Stimulated activated CD4-positive, alpha-beta T cell treated with anti-CD3 and anti-CD28 coated beads, Interleukin-2, amount 100 ng/mL, for 48 hours (primary cell): ENCODE data around the gene TOR1B.

Experiments used
- DNase-seq, 2 donors: peaks; one replicate each; pipeline ENCODE4 v3.0.0-alpha.2; 2020

Gene TOR1B

DNA sequence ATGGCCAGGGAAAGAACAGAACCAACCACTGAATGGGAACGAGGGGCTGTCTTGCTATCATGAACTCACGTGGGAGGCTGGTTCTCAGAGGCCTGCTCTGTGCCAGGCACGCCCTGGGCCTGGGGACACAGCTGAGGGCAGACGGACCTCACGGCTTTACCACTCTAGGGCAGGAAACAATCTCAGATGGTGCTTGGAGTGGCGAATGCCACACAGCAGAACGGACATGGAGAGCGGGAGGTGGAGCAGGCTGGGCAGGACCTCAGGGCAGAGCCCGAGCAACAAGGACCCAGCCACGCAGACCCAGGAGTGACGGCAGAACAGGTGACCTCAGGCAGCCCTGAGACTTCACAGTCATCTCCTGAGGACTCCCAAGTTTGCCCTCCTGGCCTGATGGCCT is 12.3 kb downstream of the TOR1B start:
- DNase-seq: no peak

- DNase-seq: no peak
These were observed 13.8 kb downstream of the TOR1B start for GRCh38 chr9:129816501-129817435.

- DNase-seq: no peak
These were observed 20.0 kb downstream of the TOR1B start for GRCh38 chr9:129822898-129823541.

GRCh38 chr9:129823542-129823934 is 20.6 kb downstream of the TOR1B start:
- no peak for DNase-seq

GRCh38 chr9:129823935-129824601 is 21.1 kb downstream of the TOR1B start, which contains the start of gene TOR1A:
TSS of gene TOR1A (minus strand) at chr9:129824136. CDS start at chr9:129824085, 51 bp downstream.
- peak; percentile 89 to 92 for DNase-seq

GRCh38 chr9:129826344-129826743 is 23.4 kb downstream of the TOR1B start:
- DNase-seq: no peak

- no peak for DNase-seq
These were observed 23.8 kb downstream of the TOR1B start for GRCh38 chr9:129826759-129827158.

GRCh38 chr9:129828051-129828450 is 25.1 kb downstream of the TOR1B start:
- DNase-seq: no peak

DNA sequence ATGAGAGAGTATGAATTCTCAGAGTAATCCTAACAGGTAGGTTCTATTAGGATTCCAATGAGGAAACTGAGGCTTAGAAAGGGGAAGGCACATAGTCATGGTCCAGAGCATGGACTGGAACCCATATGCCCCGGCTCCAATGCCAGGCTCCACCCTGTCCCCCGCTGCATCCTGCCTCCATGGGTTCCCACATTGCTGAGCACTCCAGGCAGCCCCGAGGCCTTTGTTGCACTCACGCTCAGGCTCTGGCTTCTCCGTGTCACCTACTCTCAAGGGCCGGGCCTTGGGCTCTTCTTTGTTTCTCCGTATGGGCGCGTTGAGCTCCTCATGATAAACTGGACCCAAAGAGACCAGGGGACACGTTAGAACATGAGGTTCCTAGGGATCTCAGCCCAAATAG is 26.0 kb downstream of the TOR1B start:
- DNase-seq: no peak

DNA sequence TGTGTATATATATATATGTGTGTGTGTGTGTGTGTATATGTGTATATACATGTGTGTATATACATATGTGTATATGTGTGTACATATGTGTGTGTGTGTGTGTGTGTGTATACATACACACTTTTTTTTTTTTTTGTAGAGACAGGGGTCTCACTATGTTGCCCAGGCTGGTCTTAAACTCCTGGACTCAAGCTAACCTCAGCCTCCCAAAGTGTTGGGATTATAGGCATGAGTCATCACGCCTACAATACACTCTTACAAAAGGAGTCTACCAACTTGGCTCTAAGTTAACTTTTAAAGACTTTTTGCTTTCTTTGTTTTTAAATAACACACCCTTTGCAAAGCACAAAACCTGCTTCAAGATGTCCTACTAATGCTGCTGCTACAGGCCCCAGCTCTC is 30.0 kb downstream of the TOR1B start:
- DNase-seq: no peak

DNA sequence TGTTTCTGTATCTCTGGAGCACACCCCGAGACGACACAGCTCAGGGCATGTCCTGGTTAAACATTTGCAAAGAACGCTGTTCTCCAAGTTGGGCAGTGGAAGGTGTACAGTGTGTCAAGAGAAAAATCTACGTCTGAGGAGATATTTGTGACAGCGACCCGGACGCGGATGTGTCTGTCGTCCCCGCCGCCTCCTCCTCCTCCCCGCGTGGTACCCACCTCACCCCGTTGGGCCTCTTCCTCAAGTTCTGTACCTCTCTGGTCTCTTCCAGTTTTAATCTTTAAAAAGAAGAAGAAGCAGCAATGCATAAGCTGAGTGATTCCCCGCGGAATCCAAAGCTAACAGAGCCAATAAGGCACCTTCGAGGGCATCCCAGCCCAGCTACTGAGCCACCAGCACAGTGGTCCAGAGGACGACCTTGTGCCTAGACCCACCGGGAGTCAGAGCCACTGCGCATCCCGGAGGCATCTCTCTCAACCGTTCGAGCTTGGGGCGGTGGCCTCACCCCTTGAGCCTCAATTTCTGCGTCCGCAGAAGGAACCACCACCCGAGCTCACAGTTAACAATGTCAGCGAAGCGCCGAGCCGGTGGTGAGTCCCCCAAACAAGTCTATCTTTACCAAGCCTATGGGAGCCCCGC is 31.6 kb downstream of the TOR1B start:
- DNase-seq: peak in 1 of 2 donors; percentile 28

- DNase-seq: peak; percentile 96 to 98
These were observed 32.3 kb downstream of the TOR1B start, which contains the start of the genes C9orf78 and USP20 for GRCh38 chr9:129835128-129835859. TSS of gene C9orf78 (minus strand) at chr9:129835275. CDS start at chr9:129835221, 54 bp downstream. TSS of gene USP20 (plus strand) at chr9:129835458. CDS start at chr9:129852556, 17,098 bp downstream.

DNA sequence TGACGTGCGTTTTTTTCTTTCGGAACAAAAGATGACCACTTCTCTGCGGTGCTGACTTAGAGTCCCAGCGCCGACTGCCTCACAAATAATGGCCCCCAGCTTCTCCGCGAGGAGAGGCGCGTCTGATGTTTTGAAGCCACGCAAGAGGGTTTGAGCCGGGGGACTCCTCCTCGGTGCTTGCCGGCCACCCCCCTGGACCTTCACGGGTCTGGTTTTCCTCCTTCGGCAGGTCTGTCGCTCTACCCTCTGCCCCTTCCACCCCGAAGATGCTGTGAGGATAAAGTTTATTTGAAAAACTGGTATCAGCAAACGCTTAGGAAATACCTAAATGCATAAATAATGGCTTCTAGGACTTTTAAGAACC is 32.9 kb downstream of the TOR1B start:
- no peak for DNase-seq

GRCh38 chr9:129836311-129837007 is 33.5 kb downstream of the TOR1B start:
- DNase-seq: no peak

GRCh38 chr9:129838707-129839259 is 35.8 kb downstream of the TOR1B start:
- DNase-seq: peak in 1 of 2 donors; percentile 32

DNA sequence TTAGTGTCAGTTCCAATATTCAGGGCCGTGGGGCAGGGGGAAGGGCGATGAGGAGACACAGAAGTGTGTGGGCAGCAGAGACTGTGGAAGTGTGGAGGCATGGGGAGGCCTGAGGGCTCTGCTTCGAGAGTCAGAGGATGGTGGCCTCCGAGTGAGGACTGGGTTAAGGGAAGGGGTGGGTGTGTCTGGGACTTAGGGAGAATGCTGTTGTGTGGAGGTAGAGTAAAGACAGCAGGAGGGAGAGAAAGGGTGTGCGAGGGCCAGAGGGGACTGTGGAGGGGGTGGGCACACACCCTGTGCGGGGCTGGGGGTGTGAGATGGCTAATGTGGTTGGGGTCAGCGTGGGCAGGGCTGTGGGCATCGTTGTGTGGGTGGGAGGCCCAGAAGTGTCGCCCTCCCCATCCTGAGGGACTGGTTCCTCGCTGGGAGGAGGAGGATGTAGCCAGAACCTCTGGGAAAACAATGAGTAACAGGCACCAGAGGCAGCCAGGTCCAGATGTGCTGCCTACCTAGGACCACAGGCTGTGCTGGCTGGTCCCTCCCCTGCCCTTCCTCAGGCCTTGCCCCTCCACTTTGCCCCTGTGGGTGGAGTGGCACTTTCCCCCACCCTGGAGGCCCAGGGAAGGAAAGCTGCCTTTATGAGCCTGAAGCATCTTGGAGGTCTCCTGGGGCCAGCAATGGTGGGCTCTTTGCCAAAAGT is 36.5 kb downstream of the TOR1B start:
- no peak for DNase-seq

DNA sequence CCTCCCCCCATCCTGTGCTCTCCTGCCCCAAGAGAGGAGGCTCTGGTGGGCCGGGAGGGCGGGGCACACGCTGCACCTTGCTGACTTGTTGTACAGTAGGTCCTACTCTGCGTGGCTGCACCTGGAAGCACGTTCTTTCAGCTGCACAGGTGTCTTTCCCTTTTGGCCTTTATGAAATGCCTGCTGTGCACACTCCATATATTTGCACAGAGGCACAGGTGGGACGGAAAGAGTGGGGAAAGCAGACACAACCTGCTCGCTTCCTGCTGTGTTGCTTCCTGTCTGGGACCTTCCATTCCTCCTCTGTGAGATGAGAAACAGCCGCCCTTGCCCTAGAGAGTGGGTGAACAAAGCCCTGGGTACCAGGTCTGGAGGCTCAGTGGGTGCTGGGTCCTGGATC is 37.0 kb downstream of the TOR1B start:
- no peak for DNase-seq

- no peak for DNase-seq
These were observed 38.1 kb downstream of the TOR1B start for GRCh38 chr9:129841071-129841470.

DNA sequence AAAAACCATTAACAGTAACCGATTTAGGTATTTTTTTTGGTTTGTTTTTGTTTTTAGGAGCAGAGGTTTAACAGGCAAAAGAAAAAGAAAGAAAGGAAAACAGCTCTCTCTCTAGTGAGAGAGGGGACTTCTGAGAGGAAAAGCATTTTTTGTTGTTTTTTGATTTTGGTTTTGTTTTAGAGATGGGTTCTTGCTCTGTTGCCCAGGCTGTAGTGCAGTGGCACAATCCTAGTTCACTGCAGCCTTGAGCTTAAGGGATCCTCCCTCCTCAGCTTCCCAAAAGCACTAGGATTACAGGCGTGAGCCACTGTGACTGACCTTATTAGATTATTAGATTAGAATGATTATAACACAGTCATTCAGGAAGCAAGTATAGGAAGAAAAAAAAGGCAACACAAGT is 42.4 kb downstream of the TOR1B start:
- DNase-seq: no peak

GRCh38 chr9:129848712-129849441 is 45.9 kb downstream of the TOR1B start:
- DNase-seq: no peak
